ENCODE data around the gene FOXP1.

DNA sequence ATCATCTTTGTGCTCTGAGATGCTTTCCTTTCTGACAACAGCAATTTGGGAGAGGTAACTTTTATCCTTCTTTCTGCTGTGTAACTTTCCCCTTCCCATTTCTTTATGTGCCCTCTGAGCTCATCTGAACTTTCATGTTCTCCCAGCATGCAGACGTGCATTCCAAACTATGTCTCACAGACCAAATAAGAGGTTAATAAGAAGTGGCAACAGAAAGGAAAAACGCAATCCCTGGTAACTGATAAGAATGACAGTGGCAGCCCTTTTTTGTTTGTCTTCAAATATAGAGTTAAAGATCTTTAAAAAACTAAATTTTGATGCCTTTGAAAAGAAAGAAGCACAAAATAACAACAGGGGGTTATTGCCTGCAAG, 533.4 kb downstream of the FOXP1 start:
- no peak for TF ChIP-seq EZH2 (IDR thresholded peaks at IDR 0.05; ENCODE audit: insufficient read depth, low read length)
- TF ChIP-seq, protein P1, sequence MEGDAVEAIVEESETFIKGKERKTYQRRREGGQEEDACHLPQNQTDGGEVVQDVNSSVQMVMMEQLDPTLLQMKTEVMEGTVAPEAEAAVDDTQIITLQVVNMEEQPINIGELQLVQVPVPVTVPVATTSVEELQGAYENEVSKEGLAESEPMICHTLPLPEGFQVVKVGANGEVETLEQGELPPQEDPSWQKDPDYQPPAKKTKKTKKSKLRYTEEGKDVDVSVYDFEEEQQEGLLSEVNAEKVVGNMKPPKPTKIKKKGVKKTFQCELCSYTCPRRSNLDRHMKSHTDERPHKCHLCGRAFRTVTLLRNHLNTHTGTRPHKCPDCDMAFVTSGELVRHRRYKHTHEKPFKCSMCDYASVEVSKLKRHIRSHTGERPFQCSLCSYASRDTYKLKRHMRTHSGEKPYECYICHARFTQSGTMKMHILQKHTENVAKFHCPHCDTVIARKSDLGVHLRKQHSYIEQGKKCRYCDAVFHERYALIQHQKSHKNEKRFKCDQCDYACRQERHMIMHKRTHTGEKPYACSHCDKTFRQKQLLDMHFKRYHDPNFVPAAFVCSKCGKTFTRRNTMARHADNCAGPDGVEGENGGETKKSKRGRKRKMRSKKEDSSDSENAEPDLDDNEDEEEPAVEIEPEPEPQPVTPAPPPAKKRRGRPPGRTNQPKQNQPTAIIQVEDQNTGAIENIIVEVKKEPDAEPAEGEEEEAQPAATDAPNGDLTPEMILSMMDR (IDR thresholded peaks at IDR 0.05; ENCODE audit: insufficient read depth, low read depth, low read length): no peak

Data from astrocyte (in vitro differentiated cells and primary cell).